HFFc6 (cell line): ENCODE measurements around the gene NFIL3. TPM values are rescaled to one million over a fixed set of nuclear protein-coding genes. Genes with fewer than 3 reads are reported as not detected.
"Not testable (repeated sequence)": the region's sequence is repeated elsewhere in the genome, so short reads cannot be mapped to it uniquely, and the experiment has no call there.

Source experiments
- DNase-seq: peaks from one replicate; pipeline ENCODE4 v3.0.0-alpha.2; 2018
- H3K27ac Mint-ChIP-seq: 2 replicates; pipeline ENCODE4 v1.8.0; 2020; ENCODE audit warnings: mild to moderate bottlenecking, mixed read lengths
- H3K27me3 Mint-ChIP-seq: 2 replicates; pipeline ENCODE4 v1.8.0; 2021; ENCODE audit warnings: mild to moderate bottlenecking, moderate library complexity, mixed read lengths; ENCODE audit not compliant: insufficient read depth
- H3K36me3 Mint-ChIP-seq: 2 replicates; pipeline ENCODE4 v1.8.0; 2021; ENCODE audit warnings: low read depth, mixed read lengths
- H3K4me1 Mint-ChIP-seq: 2 replicates; pipeline ENCODE4 v1.8.0; 2020; ENCODE audit warnings: low read depth, mixed read lengths
- H3K4me3 Mint-ChIP-seq: 2 replicates; pipeline ENCODE4 v1.8.0; 2020; ENCODE audit warnings: mild to moderate bottlenecking, moderate library complexity, mixed read lengths
- H3K9me3 Mint-ChIP-seq: 2 replicates; pipeline ENCODE4 v1.8.0; 2020; ENCODE audit warnings: mild to moderate bottlenecking, mixed read lengths
- total RNA-seq, 6 experiments: library from RNA; stranded (reverse); fragmentation: NEBNext Ultra II Directional; extraction: Animal tissue kit (Norgen Biotek cat#: 25700); gene quantifications; 2 replicates in 1 of 6; 3 replicates in 5 of 6; pipeline ENCODE4 v1.2.3, GENCODE V29; 2021
- TF ChIP-seq, protein P1 (sequence below): fragments of 200-600 bp; sonication (generic); IDR thresholded peaks from 2 replicates; pipeline ENCODE4 v1.5.0; 2021; ENCODE audit warnings: antibody characterized with exemption, mild to moderate bottlenecking

NFIL3 gene
- total RNA-seq, 6 experiments from 2014 or later = 11.8 to 18.5 (median 17.4) TPM

DNA sequence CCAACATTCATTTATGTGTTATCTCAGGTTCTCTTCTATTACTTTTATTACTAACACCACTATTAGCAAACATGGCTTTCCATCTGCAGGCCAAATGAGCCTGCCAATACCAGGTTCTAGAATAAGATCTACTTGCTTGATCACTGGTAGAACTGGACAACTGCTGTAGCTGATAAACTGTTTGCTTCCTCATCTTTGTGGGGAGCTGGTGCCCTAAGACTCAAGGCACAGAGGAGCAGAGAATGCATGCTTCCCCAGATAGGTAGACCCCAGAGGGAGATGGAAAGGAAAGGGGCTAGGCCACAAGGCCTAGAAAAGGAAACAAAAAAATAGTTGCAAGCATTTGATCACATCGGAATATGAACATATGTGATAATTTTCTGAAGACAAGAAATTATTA is 31.2 kb downstream of the NFIL3 start:
- H3K9me3 Mint-ChIP-seq = no peaks in the 10 kb centered on the region
- H3K27me3 Mint-ChIP-seq = no peaks in the 10 kb centered on the region
- H3K4me3 Mint-ChIP-seq = no peak overlapping the region
- no peaks in the 10 kb centered on the region for H3K36me3 Mint-ChIP-seq
- no peak overlapping the region for H3K27ac Mint-ChIP-seq
- DNase-seq = no peak
- H3K4me1 Mint-ChIP-seq = peaks cover 48% of the 10 kb centered on the region
- TF ChIP-seq, protein P1, sequence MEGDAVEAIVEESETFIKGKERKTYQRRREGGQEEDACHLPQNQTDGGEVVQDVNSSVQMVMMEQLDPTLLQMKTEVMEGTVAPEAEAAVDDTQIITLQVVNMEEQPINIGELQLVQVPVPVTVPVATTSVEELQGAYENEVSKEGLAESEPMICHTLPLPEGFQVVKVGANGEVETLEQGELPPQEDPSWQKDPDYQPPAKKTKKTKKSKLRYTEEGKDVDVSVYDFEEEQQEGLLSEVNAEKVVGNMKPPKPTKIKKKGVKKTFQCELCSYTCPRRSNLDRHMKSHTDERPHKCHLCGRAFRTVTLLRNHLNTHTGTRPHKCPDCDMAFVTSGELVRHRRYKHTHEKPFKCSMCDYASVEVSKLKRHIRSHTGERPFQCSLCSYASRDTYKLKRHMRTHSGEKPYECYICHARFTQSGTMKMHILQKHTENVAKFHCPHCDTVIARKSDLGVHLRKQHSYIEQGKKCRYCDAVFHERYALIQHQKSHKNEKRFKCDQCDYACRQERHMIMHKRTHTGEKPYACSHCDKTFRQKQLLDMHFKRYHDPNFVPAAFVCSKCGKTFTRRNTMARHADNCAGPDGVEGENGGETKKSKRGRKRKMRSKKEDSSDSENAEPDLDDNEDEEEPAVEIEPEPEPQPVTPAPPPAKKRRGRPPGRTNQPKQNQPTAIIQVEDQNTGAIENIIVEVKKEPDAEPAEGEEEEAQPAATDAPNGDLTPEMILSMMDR = no peak

DNA sequence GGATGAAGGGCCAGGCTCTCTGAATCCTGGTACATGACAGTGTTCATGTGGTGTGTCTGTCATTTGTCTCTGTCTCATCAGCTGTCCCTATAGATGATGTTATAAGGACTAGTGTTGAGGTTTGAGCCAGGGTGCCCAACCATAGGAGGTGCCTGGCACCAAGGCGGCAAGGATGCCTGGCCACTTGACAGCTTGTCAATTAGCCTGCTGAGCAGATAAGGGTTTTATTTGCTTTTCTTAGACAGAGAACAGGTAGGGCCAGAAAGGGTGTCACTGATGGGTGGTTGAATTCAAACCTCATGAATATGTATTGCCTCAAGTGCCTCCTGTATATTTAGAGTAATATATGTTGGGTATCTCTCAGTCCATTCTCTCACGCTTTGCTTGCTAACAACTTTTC is 31.8 kb downstream of the NFIL3 start:
- Mint-ChIP-seq H3K4me3 (no peak overlapping the region), H3K9me3 (no peaks in the 10 kb centered on the region), H3K36me3 (no peaks in the 10 kb centered on the region), H3K4me1 (peaks cover 43% of the 10 kb centered on the region), H3K27me3 (no peaks in the 10 kb centered on the region), H3K27ac (peak overlapping the region; percentile 50)
- TF ChIP-seq, protein P1 = no peak
- DNase-seq = no peak

DNA sequence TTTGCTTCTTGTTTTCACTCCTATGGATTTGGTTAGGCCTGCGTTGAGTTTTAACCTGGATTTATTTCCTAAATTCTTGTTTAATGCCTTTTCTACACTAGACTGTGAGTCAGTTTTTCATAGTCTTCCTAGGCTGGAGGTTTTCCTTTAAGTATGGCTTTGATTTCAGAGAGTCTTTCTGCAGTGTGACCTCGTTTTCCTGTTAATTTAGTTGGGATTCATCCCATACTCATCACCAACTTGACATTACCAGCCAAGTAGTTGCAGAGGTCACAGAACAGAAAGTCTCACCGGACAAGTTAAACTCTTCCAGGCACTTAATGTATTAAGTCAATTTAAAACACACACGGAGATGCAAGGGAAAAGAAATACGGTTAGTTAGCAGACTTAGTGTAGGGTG is 32.2 kb downstream of the NFIL3 start:
- TF ChIP-seq, protein P1 = no peak
- Mint-ChIP-seq H3K9me3 (no peaks in the 10 kb centered on the region), H3K27ac (peak overlapping the region; percentile 50), H3K27me3 (no peaks in the 10 kb centered on the region), H3K4me1 (peaks cover 42% of the 10 kb centered on the region), H3K36me3 (no peaks in the 10 kb centered on the region), H3K4me3 (peak overlapping the region; percentile 17; the same call in 1 of the 2 replicates)
- DNase-seq = peak; percentile 17

DNA sequence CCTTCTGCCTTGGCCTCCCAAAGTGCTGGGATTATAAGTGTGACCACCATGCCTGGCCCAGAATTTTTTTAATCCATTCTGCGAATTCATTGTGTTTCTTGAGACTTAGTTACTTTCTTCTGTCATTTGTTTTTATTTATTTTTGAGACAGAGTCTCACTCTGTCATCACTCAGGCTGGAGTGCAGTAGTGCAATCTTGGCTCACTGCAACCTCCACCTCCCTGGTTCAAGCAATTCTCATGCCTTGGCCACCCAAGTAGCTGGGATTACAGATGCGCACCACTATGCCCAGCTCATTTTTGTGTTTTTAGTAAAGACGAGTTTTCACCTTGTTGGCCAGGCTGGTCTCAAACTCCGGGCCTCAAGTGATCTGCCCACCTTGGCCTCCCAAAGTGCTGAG is 33.9 kb downstream of the NFIL3 start:
- not testable (repeated sequence) for H3K27ac Mint-ChIP-seq, H3K4me3 Mint-ChIP-seq, DNase-seq, H3K36me3 Mint-ChIP-seq, H3K9me3 Mint-ChIP-seq, H3K27me3 Mint-ChIP-seq
- H3K4me1 Mint-ChIP-seq = peaks cover 25% of the 10 kb centered on the region

DNA sequence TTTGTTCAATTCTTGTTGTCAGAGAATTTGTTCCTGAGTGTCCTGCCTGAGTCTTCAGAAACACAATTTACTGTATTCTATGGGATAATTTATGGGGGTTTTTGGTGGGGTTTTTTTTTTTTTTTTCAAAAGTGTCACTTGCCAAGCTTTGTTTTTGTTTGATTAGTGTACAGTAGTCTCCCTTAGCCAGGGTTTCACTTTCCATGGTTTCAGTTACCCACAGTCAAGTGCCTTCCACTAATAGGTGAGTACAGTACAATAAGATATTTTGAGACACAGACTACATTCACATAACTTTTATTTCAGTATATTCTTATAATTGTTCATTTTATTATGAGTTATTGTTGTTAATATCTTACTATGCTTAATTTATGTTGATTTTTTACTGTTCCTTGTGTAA is 36.9 kb downstream of the NFIL3 start:
- Mint-ChIP-seq H3K9me3 (no peaks in the 10 kb centered on the region), H3K27ac (no peak overlapping the region), H3K36me3 (no peaks in the 10 kb centered on the region), H3K4me3 (no peak overlapping the region), H3K4me1 (peaks cover 19% of the 10 kb centered on the region), H3K27me3 (peaks cover 1% of the 10 kb centered on the region; the same call in 1 of the 2 replicates)
- TF ChIP-seq, protein P1 = no peak
- no peak for DNase-seq

DNA sequence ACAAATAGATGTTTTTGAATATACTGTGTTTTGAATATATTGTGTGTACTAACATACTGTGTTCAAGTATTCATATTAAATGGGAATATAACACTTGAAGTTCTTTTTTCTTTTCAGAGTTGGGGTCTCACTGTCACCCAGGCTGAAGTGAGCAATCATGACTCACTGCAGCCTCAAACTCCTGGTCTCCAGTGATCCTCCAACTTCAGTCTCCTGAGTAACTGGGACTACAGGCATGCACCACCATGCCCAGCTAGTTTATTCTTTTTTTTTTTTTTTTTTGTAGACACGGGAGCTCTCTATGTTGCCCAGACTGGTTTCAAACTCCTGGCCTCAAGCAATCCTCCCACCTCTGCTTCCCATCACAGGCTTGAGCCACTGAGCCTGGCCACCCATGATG is 38.7 kb downstream of the NFIL3 start:
- peaks cover 8% of the 10 kb centered on the region for H3K4me1 Mint-ChIP-seq
- no peak for DNase-seq
- no peaks in the 10 kb centered on the region for H3K9me3 Mint-ChIP-seq
- peaks cover 1% of the 10 kb centered on the region; the same call in 1 of the 2 replicates for H3K27me3 Mint-ChIP-seq
- TF ChIP-seq, protein P1 = no peak
- H3K36me3 Mint-ChIP-seq = no peaks in the 10 kb centered on the region
- H3K4me3 Mint-ChIP-seq = no peak overlapping the region
- no peak overlapping the region for H3K27ac Mint-ChIP-seq
